ENCODE results near the gene CCZ1. TPM values are rescaled to one million over a fixed set of nuclear protein-coding genes. Genes with fewer than 3 reads are reported as not detected.
"Not testable (repeated sequence)": the region's sequence is repeated elsewhere in the genome, so short reads cannot be mapped to it uniquely, and the experiment has no call there.

CCZ1 gene
- 78.2 TPM for polyA plus RNA-seq (2013, experiment 1 of 2; ENCODE audit: insufficient read length)
- 62.1 TPM for polyA plus RNA-seq (2013, experiment 2 of 2; ENCODE audit: insufficient read length)

GRCh38 chr7:5898480-5899224 lies at the start of gene CCZ1:
Gene CCZ1 (plus strand): TSS chr7:5898733. CDS start chr7:5898800, 67 bp downstream.
- DNase-seq, result peak; percentile 78

GRCh38 chr7:5850944-5851343 lies 47.6 kb upstream of the CCZ1 start:
- no peak for DNase-seq

GRCh38 chr7:5854738-5855137 lies 43.8 kb upstream of the CCZ1 start:
- DNase-seq, result no peak

GRCh38 chr7:5857041-5857575 lies 41.4 kb upstream of the CCZ1 start:
- not testable (repeated sequence) for DNase-seq

GRCh38 chr7:5858494-5858893 lies 40.0 kb upstream of the CCZ1 start:
- DNase-seq, result not testable (repeated sequence)

GRCh38 chr7:5861281-5861680 lies 37.3 kb upstream of the CCZ1 start:
- not testable (repeated sequence) for DNase-seq

GRCh38 chr7:5862753-5863366 lies 35.7 kb upstream of the CCZ1 start:
- not testable (repeated sequence) for DNase-seq

- DNase-seq, result not testable (repeated sequence)
These were observed 33.1 kb upstream of the CCZ1 start for GRCh38 chr7:5865279-5865931.

GRCh38 chr7:5867060-5867459 lies 31.5 kb upstream of the CCZ1 start:
- DNase-seq, result no peak

GRCh38 chr7:5868928-5869341 lies 29.6 kb upstream of the CCZ1 start:
- DNase-seq, result peak; percentile 2

GRCh38 chr7:5869691-5870090 lies 28.8 kb upstream of the CCZ1 start:
- DNase-seq, result no peak

GRCh38 chr7:5870311-5870710 lies 28.2 kb upstream of the CCZ1 start:
- DNase-seq, result no peak

- DNase-seq, result peak; percentile 1
These were observed 26.2 kb upstream of the CCZ1 start for GRCh38 chr7:5872326-5872725.

GRCh38 chr7:5879591-5879990 lies 18.9 kb upstream of the CCZ1 start:
- not testable (repeated sequence) for DNase-seq

- not testable (repeated sequence) for DNase-seq
These were observed 18.4 kb upstream of the CCZ1 start for GRCh38 chr7:5880106-5880505.

GRCh38 chr7:5884431-5884830 lies 14.1 kb upstream of the CCZ1 start:
- not testable (repeated sequence) for DNase-seq

- DNase-seq, result not testable (repeated sequence)
These were observed 10.5 kb upstream of the CCZ1 start for GRCh38 chr7:5888021-5888420.

- DNase-seq, result not testable (repeated sequence)
These were observed 8.3 kb upstream of the CCZ1 start for GRCh38 chr7:5890244-5890643.

- DNase-seq, result no peak
These were observed 6.0 kb upstream of the CCZ1 start for GRCh38 chr7:5892498-5892897.

- DNase-seq, result not testable (repeated sequence)
These were observed 1.1 kb upstream of the CCZ1 start for GRCh38 chr7:5897369-5897919.

GRCh38 chr7:5903002-5903401 lies 4.5 kb downstream of the CCZ1 start:
- not testable (repeated sequence) for DNase-seq

- DNase-seq, result not testable (repeated sequence)
These were observed 6.2 kb downstream of the CCZ1 start for GRCh38 chr7:5904726-5905125.

- not testable (repeated sequence) for DNase-seq
These were observed 10.3 kb downstream of the CCZ1 start for GRCh38 chr7:5908835-5909234.
